ENCODE results near the gene EXTL1.

GRCh38 chr1:26078286-26079177, 57.0 kb downstream of the EXTL1 start:
- TF ChIP-seq CTCF (IDR thresholded peaks at IDR 0.05) (no peak), EZH2 (IDR thresholded peaks at IDR 0.05) (no peak), EZH2phosphoT487 (IDR thresholded peaks at IDR 0.05) (no peak)
